A549 (cell line): ENCODE results near the gene CDC42EP4. TPM values are rescaled to one million over a fixed set of nuclear protein-coding genes. Genes with fewer than 3 reads are reported as not detected.

Experiments used
- ATAC-seq, 2 experiments: fragments of 200-7000 bp in 1 of 2; fragments of >200 bp in 1 of 2; cut with Nextera tagmentation in 1 of 2; cut with Tn5 transposase in 1 of 2; 3 replicates each; pipeline versions ENCODE4 v1.8.0 to v1.9.1; 2018 to 2020; ENCODE audit warnings: mild to moderate bottlenecking in 1 of 2, moderate library complexity in 1 of 2
- CTCF ChIA-PET: fragments of 300-600 bp; sonication (Branson Sonifier 250); formaldehyde crosslinking; extraction: SDS; loops from one replicate; lab custom pipeline; 2021; ENCODE audit warnings: antibody characterized with exemption, inconsistent platforms; lab: Yijun Ruan, JAX
- POLR2A ChIA-PET: fragments of 350-600 bp; formaldehyde crosslinking; extraction: SDS; loops from one replicate; lab custom pipeline; 2021; ENCODE audit warnings: antibody characterized with exemption, inconsistent platforms; lab: Yijun Ruan, JAX
- DNase-seq, 2 experiments: peaks; one replicate each; pipeline versions ENCODE4 v3.0.0 to v3.0.0-alpha.2; 2011 to 2016; ENCODE audit warnings: low read depth in 1 of 2, low spot score in 1 of 2
- FAIRE-seq: peaks from 2 replicates; lab custom pipeline; 2011; peaks lifted over from hg19 to GRCh38; lab: Jason Lieb, UNC
- H3K27ac ChIP-seq, 2 experiments: fragments of >200 bp; sonication (Bioruptor Twin); formaldehyde crosslinking; 3 replicates each; pipeline ENCODE4 v1.5.1; 2016 to 2017
- H3K4me1 ChIP-seq: fragments of >200 bp; sonication (Bioruptor Twin); formaldehyde crosslinking; 3 replicates; pipeline ENCODE4 v1.6.1; 2016
- H3K4me2 ChIP-seq: fragments of >200 bp; sonication (Bioruptor Twin); formaldehyde crosslinking; 3 replicates; pipeline ENCODE4 v1.6.1; 2016
- H3K4me3 ChIP-seq: fragments of >200 bp; sonication (Bioruptor Twin); formaldehyde crosslinking; 3 replicates; pipeline ENCODE4 v1.5.1; 2016
- H3K9me3 ChIP-seq: fragments of >200 bp; sonication (Bioruptor Twin); formaldehyde crosslinking; 3 replicates; pipeline ENCODE4 v1.6.1; 2016
- BHLHE40 ChIP-seq: IDR thresholded peaks from 2 replicates; pipeline ENCODE4 v1.6.1; 2012; ENCODE audit warnings: low read depth, low read length, inconsistent platforms
- CBX2 ChIP-seq: fragments of 200-600 bp; sonication (generic); IDR thresholded peaks from 2 replicates; pipeline ENCODE4 v1.6.1; 2016; ENCODE audit warnings: low read depth, mild to moderate bottlenecking, borderline replicate concordance
- CHD4 ChIP-seq: fragments of 200-600 bp; sonication (generic); IDR thresholded peaks from 2 replicates; pipeline ENCODE4 v1.6.1; 2016; ENCODE audit warnings: antibody characterized with exemption, mild to moderate bottlenecking, borderline replicate concordance
- EHMT2 ChIP-seq: fragments of 200-600 bp; sonication (generic); IDR thresholded peaks from 2 replicates; pipeline ENCODE4 v1.6.1; 2016; ENCODE audit warnings: antibody characterized with exemption, low read depth, mild to moderate bottlenecking, moderate library complexity
- FOSB ChIP-seq: fragments of 250-450 bp; sonication (Bioruptor Pico); IDR thresholded peaks from 2 replicates; pipeline ENCODE4 v1.5.0; 2020; ENCODE audit warnings: mild to moderate bottlenecking, moderate library complexity
- FOXS1 ChIP-seq: fragments of 250-450 bp; sonication (Bioruptor Pico); IDR thresholded peaks from 2 replicates; pipeline ENCODE4 v1.5.0; 2020; ENCODE audit warnings: mild to moderate bottlenecking, moderate library complexity
- HDAC2 ChIP-seq: fragments of 200-600 bp; sonication (generic); IDR thresholded peaks from 2 replicates; pipeline ENCODE4 v1.6.1; 2016
- MAFK ChIP-seq: fragments of 450-650 bp; IDR thresholded peaks from 2 replicates; pipeline ENCODE4 v1.6.1; 2014; ENCODE audit not compliant: partially characterized antibody
- MAZ ChIP-seq: fragments of 150-350 bp; IDR thresholded peaks from 2 replicates; pipeline ENCODE4 v1.6.1; 2014; ENCODE audit warnings: antibody characterized with exemption, low read depth, low read length, borderline replicate concordance
- POLR2A ChIP-seq: IDR thresholded peaks from 2 replicates; pipeline ENCODE4 v1.6.1; 2012; ENCODE audit warnings: mild to moderate bottlenecking, low read length
- RCOR1 ChIP-seq: fragments of 150-350 bp; IDR thresholded peaks from 2 replicates; pipeline ENCODE4 v1.6.1; 2014; ENCODE audit warnings: antibody characterized with exemption, low read length, low read depth
- RFX5 ChIP-seq: fragments of 450-650 bp; IDR thresholded peaks from 2 replicates; pipeline ENCODE4 v1.7.1; 2014; ENCODE audit warnings: antibody characterized with exemption, mild to moderate bottlenecking, moderate library complexity
- RNF2 ChIP-seq: fragments of 200-600 bp; sonication (generic); IDR thresholded peaks from 2 replicates; pipeline ENCODE4 v1.6.1; 2016; ENCODE audit warnings: low read depth, mild to moderate bottlenecking, antibody characterized with exemption, moderate library complexity, borderline replicate concordance
- SMC3 ChIP-seq: fragments of >200 bp; sonication (Bioruptor Twin); formaldehyde crosslinking; IDR thresholded peaks from 3 replicates; pipeline ENCODE4 v1.6.1; 2018; ENCODE audit warnings: inconsistent platforms
- SREBF2 ChIP-seq: fragments of 450-650 bp; IDR thresholded peaks from 2 replicates; pipeline ENCODE4 v1.6.1; 2014; ENCODE audit warnings: mild to moderate bottlenecking, moderate library complexity
- ZFP36 ChIP-seq: fragments of 450-650 bp; IDR thresholded peaks from 2 replicates; pipeline ENCODE4 v1.6.1; 2014; ENCODE audit warnings: borderline replicate concordance; ENCODE audit not compliant: partially characterized antibody
- ZNF302 ChIP-seq: fragments of 250-450 bp; sonication (Bioruptor Pico); IDR thresholded peaks from 2 replicates; pipeline ENCODE4 v1.9.0; 2021; ENCODE audit warnings: inconsistent platforms, mild to moderate bottlenecking, moderate library complexity
- WGBS: methylation state at CpG from one replicate; pipeline ENCODE4 v1.1.6; 2017; ENCODE audit errors: missing lambda C conversion rate; 5-methylcytosine and 5-hydroxymethylcytosine counted together
- polyA plus RNA-seq, 4 experiments: library from polyadenylated mRNA; depleted of rRNA in 3 of 4; stranded (reverse); fragments of >200 nt; fragmentation: RNase III in 1 of 4; extraction: RNeasy Plus Mini Kit Qiagen cat#74134 plus additional on column Dnase treatment in 1 of 4; gene quantifications; 2 replicates in 3 of 4; 3 replicates in 1 of 4; pipeline ENCODE4 v1.2.3, GENCODE V29; 2011 to 2017
- TF ChIP-seq, protein P1 (sequence below): fragments of 250-450 bp; sonication (Bioruptor Pico); IDR thresholded peaks from 2 replicates; pipeline ENCODE4 v1.5.0; 2020; ENCODE audit warnings: low read depth, mild to moderate bottlenecking, moderate library complexity
- TF ChIP-seq, protein P2 (sequence below): IDR thresholded peaks from 2 replicates; pipeline ENCODE4 v1.6.1; 2012; ENCODE audit warnings: low read depth, borderline replicate concordance
- TF ChIP-seq, protein P3 (sequence below): fragments of 200-600 bp; sonication (generic); IDR thresholded peaks from 2 replicates; pipeline ENCODE4 v1.6.1; 2016; ENCODE audit warnings: antibody characterized with exemption, mild to moderate bottlenecking, moderate library complexity

Gene CDC42EP4
- polyA plus RNA-seq, 2 of the 4 experiments (the other 2 are of a cell fraction): 33.8 to 65.7 TPM

- no peak overlapping the region for H3K4me3 ChIP-seq
- 0 out of 6 replicates have a peak overlapping the region, but pooled peaks of 1 of the 2 experiments have one; percentile 1 for H3K27ac ChIP-seq
- no peak for FAIRE-seq
- peaks cover 75% of the 10 kb centered on the region for H3K4me1 ChIP-seq
- H3K4me2 ChIP-seq: no peak overlapping the region
- ChIA-PET CTCF (interaction anchor here (0.7 to 29.0 kb wide), 8 partner anchors 9 to 66 kb away, joined by 3 to 385 read pairs (median 4); no protein-coding TSS in a partner anchor), POLR2A (no interaction called here)
- ATAC-seq: no peak
- 91% methylated on average over 3 of the region's 3 CpGs for WGBS
- DNase-seq: no peak
- H3K9me3 ChIP-seq: no peaks in the 10 kb centered on the region
- TF ChIP-seq, protein P1, sequence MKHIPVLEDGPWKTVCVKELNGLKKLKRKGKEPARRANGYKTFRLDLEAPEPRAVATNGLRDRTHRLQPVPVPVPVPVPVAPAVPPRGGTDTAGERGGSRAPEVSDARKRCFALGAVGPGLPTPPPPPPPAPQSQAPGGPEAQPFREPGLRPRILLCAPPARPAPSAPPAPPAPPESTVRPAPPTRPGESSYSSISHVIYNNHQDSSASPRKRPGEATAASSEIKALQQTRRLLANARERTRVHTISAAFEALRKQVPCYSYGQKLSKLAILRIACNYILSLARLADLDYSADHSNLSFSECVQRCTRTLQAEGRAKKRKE (CRISPR knock-in tag): no peak
- no peak for TF ChIP-seq MAZ
- TF ChIP-seq FOSB (CRISPR knock-in tag): no peak
- TF ChIP-seq SREBF2: no peak
- no peak for TF ChIP-seq ZNF302 (CRISPR knock-in tag)
- TF ChIP-seq HDAC2: no peak
- TF ChIP-seq RFX5: no peak
- no peak for TF ChIP-seq FOXS1 (CRISPR knock-in tag)
- TF ChIP-seq BHLHE40: no peak
- TF ChIP-seq, protein P2, sequence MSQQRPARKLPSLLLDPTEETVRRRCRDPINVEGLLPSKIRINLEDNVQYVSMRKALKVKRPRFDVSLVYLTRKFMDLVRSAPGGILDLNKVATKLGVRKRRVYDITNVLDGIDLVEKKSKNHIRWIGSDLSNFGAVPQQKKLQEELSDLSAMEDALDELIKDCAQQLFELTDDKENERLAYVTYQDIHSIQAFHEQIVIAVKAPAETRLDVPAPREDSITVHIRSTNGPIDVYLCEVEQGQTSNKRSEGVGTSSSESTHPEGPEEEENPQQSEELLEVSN: no peak
- TF ChIP-seq SMC3: no peak
- TF ChIP-seq RCOR1: no peak
- TF ChIP-seq, all 56 proteins: peak for 0
These were observed 9.6 kb downstream of the CDC42EP4 start for GRCh38 chr17:73302189-73302588.

DNA sequence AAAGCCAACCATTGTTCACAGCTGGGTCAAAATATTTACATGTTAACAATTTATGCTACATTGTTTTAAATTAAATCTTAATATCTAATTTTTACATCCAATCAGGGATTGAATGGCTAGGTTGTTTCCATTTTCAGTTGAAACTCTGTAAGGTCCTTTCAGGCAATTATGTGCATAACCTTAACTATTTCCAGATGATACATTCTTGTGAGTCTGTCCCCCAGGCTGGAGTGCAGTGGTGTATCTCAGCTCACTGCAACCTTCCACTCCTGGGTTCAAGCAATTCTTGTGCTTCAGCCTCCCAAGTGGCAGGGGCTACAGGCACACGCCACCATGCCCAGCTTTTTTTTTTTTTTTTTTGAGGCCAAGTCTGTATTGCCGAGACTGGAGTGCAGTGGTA lies 10.4 kb downstream of the CDC42EP4 start:
- TF ChIP-seq, protein P3, sequence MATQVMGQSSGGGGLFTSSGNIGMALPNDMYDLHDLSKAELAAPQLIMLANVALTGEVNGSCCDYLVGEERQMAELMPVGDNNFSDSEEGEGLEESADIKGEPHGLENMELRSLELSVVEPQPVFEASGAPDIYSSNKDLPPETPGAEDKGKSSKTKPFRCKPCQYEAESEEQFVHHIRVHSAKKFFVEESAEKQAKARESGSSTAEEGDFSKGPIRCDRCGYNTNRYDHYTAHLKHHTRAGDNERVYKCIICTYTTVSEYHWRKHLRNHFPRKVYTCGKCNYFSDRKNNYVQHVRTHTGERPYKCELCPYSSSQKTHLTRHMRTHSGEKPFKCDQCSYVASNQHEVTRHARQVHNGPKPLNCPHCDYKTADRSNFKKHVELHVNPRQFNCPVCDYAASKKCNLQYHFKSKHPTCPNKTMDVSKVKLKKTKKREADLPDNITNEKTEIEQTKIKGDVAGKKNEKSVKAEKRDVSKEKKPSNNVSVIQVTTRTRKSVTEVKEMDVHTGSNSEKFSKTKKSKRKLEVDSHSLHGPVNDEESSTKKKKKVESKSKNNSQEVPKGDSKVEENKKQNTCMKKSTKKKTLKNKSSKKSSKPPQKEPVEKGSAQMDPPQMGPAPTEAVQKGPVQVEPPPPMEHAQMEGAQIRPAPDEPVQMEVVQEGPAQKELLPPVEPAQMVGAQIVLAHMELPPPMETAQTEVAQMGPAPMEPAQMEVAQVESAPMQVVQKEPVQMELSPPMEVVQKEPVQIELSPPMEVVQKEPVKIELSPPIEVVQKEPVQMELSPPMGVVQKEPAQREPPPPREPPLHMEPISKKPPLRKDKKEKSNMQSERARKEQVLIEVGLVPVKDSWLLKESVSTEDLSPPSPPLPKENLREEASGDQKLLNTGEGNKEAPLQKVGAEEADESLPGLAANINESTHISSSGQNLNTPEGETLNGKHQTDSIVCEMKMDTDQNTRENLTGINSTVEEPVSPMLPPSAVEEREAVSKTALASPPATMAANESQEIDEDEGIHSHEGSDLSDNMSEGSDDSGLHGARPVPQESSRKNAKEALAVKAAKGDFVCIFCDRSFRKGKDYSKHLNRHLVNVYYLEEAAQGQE: no peak
- no peak for TF ChIP-seq CHD4
- TF ChIP-seq CBX2: no peak
- no peak for TF ChIP-seq RNF2
- TF ChIP-seq ZFP36: no peak
- no peak for TF ChIP-seq POLR2A
- no peak for TF ChIP-seq EHMT2
- TF ChIP-seq FOXS1 (CRISPR knock-in tag): no peak
- no peak for TF ChIP-seq MAFK
- TF ChIP-seq, protein P1 (CRISPR knock-in tag): no peak
- TF ChIP-seq, all 56 proteins: peak for 0
- peaks cover 70% of the 10 kb centered on the region for H3K4me1 ChIP-seq
- ChIA-PET CTCF (interaction anchor here (0.6 to 29.0 kb wide), 10 partner anchors 12 to 726 kb away, joined by 3 to 385 read pairs (median 4); no protein-coding TSS in a partner anchor), POLR2A (no interaction called here)
- H3K27ac ChIP-seq: peak overlapping the region in 1 of 2 experiments; percentile 2; a peak in 1 of 6 replicates
- H3K4me3 ChIP-seq: no peak overlapping the region
- no peak for FAIRE-seq
- no peak for DNase-seq
- ATAC-seq: no peak
- H3K4me2 ChIP-seq: no peak overlapping the region
- 95% methylated on average over 2 of the region's 2 CpGs for WGBS
- no peaks in the 10 kb centered on the region for H3K9me3 ChIP-seq
